ENCODE data around the gene POMGNT2. TPM values are rescaled to one million over a fixed set of nuclear protein-coding genes. Genes with fewer than 3 reads are reported as not detected.

POMGNT2 gene
- total and polyA plus RNA-seq, 2 of the 8 experiments (the other 6 are each of a cell fraction or from before 2014, with no cell fraction given), result 13.6 to 35.7 TPM

- Histone ChIP-seq H2BK5ac (ENCODE audit: low read depth, low read length) (no peak overlapping the region), H3K9ac (replicated peaks in 1 of 4; ENCODE audit: extremely low read depth in 1 of 4, low read depth in 3 of 4, low read length in 3 of 4) (no peak overlapping the region), H3K79me1 (ENCODE audit: low read depth, low read length) (no peaks in the 10 kb centered on the region; the same call in none of the 2 replicates), H3K23me2 (ENCODE audit: low read depth, low read length) (no peaks in the 10 kb centered on the region), H3K36me3 (ENCODE audit: control insufficient read depth in 2 of 4, insufficient read depth in 4 of 4, low read length in 3 of 4) (no peaks in the 10 kb centered on the region), H2AFZ (ENCODE audit: low read length) (no peak overlapping the region), H3K4me1 (replicated peaks in 1 of 4; ENCODE audit: control insufficient read depth in 3 of 4, insufficient read depth in 4 of 4, low read length in 3 of 4) (no peaks in the 10 kb centered on the region), H2BK20ac (ENCODE audit: low read length) (no peak overlapping the region), H2BK120ac (replicated peaks; ENCODE audit: low read depth, low read length) (no peak overlapping the region), H3K79me2 (ENCODE audit: control insufficient read depth in 1 of 2, insufficient read depth in 2 of 2, low read length in 2 of 2) (no peaks in the 10 kb centered on the region), H4K91ac (replicated peaks; ENCODE audit: insufficient read length, low read length) (no peak overlapping the region), H3K14ac (ENCODE audit: insufficient read length) (no peak overlapping the region), H3K56ac (replicated peaks; ENCODE audit: insufficient read length, low read depth, low read length) (no peak overlapping the region), H3K4ac (replicated peaks; ENCODE audit: insufficient read length, low read depth, low read length) (no peak overlapping the region), H3K18ac (ENCODE audit: extremely low read depth, low read length) (no peak overlapping the region), H3K23ac (ENCODE audit: insufficient read length) (no peak overlapping the region), H3K27me3 (replicated peaks in 1 of 4; ENCODE audit: control insufficient read depth in 3 of 4, extremely low read depth in 1 of 4, insufficient read depth in 3 of 4, low read length in 3 of 4) (no peaks in the 10 kb centered on the region), H3K4me3 (ENCODE audit: extremely low read depth in 1 of 4, insufficient read depth in 2 of 4, low read depth in 3 of 4, low read length in 4 of 4) (no peak overlapping the region), H3K9me3 (ENCODE audit: insufficient read depth in 2 of 2, low read depth in 1 of 2, low read length in 1 of 2) (no peaks in the 10 kb centered on the region), H2AK5ac (ENCODE audit: low read depth, low read length) (no peak overlapping the region), H3K27ac (ENCODE audit: low read depth, low read length) (no peak overlapping the region), H4K5ac (ENCODE audit: insufficient read length, low read depth, low read length) (no peak overlapping the region), H4K8ac (ENCODE audit: extremely low read depth, insufficient read depth, low read length) (no peak overlapping the region), H2BK12ac (ENCODE audit: low read depth, low read length) (no peak overlapping the region), H4K20me1 (replicated peaks in 1 of 2; ENCODE audit: control insufficient read depth in 1 of 2, insufficient read depth in 2 of 2, low read length in 2 of 2) (peaks cover 0 to 4% of the 10 kb centered on the region in 2 experiments), H3K4me2 (ENCODE audit: insufficient read depth in 1 of 2, low read depth in 2 of 2, low read length in 2 of 2) (no peak overlapping the region), H2BK15ac (ENCODE audit: low read length) (no peak overlapping the region)
- CTCF ChIA-PET (ENCODE audit: partially characterized antibody), result no interaction called here
- DNase-seq (ENCODE audit: low read depth in 1 of 2, low spot score in 2 of 2), result no peak
- 88% methylated on average over 2 of the region's 2 CpGs; no CpG with 5 or more reads in 1 of the 2 experiments for WGBS, 2 experiments (ENCODE audit: extremely low coverage in 1 of 2, insufficient coverage in 1 of 2, insufficient read length in 1 of 2, insufficient replicate concordance in 2 of 2, low coverage in 1 of 2, low lambda C conversion rate in 2 of 2, missing lambda C conversion rate in 1 of 2)
- POLR2A ChIA-PET (ENCODE audit: partially characterized antibody), result no interaction called here
- FAIRE-seq, result no peak
- TF ChIP-seq SIX5 (IDR thresholded peaks at IDR 0.05; ENCODE audit: low read depth, low read length), result no peak
- TF ChIP-seq TEAD4 (IDR thresholded peaks at IDR 0.05; ENCODE audit: low read depth, low read length), result no peak
- no peak for TF ChIP-seq YY1 (IDR thresholded peaks at IDR 0.05; ENCODE audit: low read depth, low read length)
- no peak for TF ChIP-seq CREB1 (IDR thresholded peaks at IDR 0.05)
- TF ChIP-seq RAD21 (IDR thresholded peaks at IDR 0.05 in 1 of 2, conservative IDR thresholded peaks at IDR 0.05 in 1 of 2; ENCODE audit: low read depth in 2 of 2, low read length in 2 of 2), result no peak
- no peak for TF ChIP-seq POU5F1 (IDR thresholded peaks at IDR 0.05; ENCODE audit: low read depth, low read length)
- TF ChIP-seq EZH2 (IDR thresholded peaks at IDR 0.05; ENCODE audit: low read depth, low read length, severe bottlenecking), result no peak
- no peak for TF ChIP-seq CTBP2 (IDR thresholded peaks at IDR 0.05; ENCODE audit: borderline replicate concordance, insufficient read depth, insufficient read length, low read length)
- no peak for TF ChIP-seq ATF2 (IDR thresholded peaks at IDR 0.05; ENCODE audit: low read length)
- TF ChIP-seq SUZ12 (IDR thresholded peaks at IDR 0.05; ENCODE audit: low read length), result no peak
Measured at GRCh38 chr3:43093974-43094373, 11.9 kb downstream of the POMGNT2 start.
